K562 (cell line): Measurements from ENCODE around the gene ZFYVE27.

ENCODE experiments used
- CTCF ChIP-seq, 3 experiments: IDR thresholded peaks in 2 of 3; conservative IDR thresholded peaks in 1 of 3; 2 replicates each; pipeline ENCODE4 v1.5.1; 2011 to 2012; ENCODE audit warnings: low read length in 3 of 3, mild to moderate bottlenecking in 3 of 3, control low read depth in 2 of 3, improper control_type of control experiment in 1 of 3, inconsistent platforms in 1 of 3, low read depth in 1 of 3, mixed read lengths in 1 of 3, moderate library complexity in 1 of 3; ENCODE audit not compliant: insufficient read depth in 2 of 3
- EHMT2 ChIP-seq: fragments of 450-650 bp; IDR thresholded peaks from 2 replicates; pipeline ENCODE4 v1.6.1; 2018; ENCODE audit warnings: antibody characterized with exemption
- GTF2E2 ChIP-seq: fragments of 200-800 bp; sonication (Bioruptor generic); IDR thresholded peaks from 2 replicates; pipeline ENCODE4 v1.6.1; 2016; ENCODE audit warnings: missing genetic modification characterization, missing compliant biosample characterization

DNA sequence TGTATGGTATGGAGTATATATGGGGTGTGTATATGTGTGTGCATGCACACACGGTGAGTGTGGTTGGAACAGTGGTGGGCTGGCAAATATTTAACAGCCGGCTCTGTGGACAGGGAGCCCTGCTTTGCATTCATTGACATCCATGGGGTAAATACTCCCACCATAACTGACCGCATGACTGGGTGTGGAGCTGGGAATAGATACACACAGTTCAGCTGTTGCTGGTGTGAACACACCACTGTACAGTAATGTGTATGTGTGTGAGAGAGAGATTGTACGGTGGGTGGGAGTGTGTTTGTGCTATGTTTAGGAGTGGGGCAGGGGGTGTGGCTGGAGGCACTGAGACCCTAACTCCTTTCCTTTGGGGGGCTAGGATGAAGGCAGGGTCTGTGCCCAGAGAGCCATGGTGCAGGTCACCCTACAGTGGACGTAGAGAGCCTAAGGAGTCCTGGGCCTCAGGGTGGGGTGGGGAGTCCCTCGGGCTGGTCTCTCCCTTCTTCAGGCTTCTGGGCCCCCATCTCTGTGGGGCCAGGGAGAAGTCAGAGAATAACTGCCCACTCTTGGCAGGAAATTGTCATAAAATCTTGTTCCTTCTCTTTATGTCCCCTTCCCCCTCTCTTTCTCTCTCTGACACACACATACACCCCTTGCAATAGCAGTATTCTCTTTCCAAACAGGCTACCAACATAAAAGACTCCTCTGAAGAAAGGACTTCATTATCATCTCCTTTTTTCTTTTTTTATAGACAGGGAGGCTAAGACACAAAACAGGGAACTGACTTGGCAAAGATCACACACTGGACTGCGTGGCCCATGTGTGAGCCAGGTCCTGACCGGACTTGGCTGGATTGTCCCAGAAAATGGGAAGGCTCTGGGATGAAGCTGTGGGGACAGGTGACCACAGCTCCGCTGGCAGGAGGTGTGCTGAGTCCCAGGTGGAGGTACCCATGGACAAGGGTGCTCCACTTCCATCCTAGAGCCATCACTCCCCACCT lies 31.7 kb downstream of the ZFYVE27 start:
- TF ChIP-seq EHMT2 (no peak), GTF2E2 (no peak), CTCF (IDR thresholded peaks at IDR 0.05 in 2 of 3, conservative IDR thresholded peaks at IDR 0.05 in 1 of 3; ENCODE audit: insufficient read depth in 2 of 3, low read depth in 1 of 3, low read length in 3 of 3) (no peak)
